Fibroblast of lung (primary cell): Measurements from ENCODE around the gene RPL23. TPM values are rescaled to one million over a fixed set of nuclear protein-coding genes. Genes with fewer than 3 reads are reported as not detected.

ENCODE experiments used
- DNase-seq, 2 donors: peaks; one replicate each; pipeline versions ENCODE4 v3.0.0 to v3.0.0-alpha.2; 2010; ENCODE audit warnings: low read depth in 2 of 2
- H2AFZ ChIP-seq: 2 replicates; pipeline ENCODE4 v1.5.1; 2012; ENCODE audit warnings: low read length, control low read depth, inconsistent platforms
- H3K27ac ChIP-seq: 2 replicates; pipeline ENCODE4 v1.5.1; 2011; ENCODE audit warnings: low read length, control low read depth; ENCODE audit not compliant: insufficient read depth
- H3K27me3 ChIP-seq: 2 replicates; pipeline ENCODE4 v1.5.1; 2011; ENCODE audit warnings: mild to moderate bottlenecking, low read length; ENCODE audit not compliant: control insufficient read depth, insufficient read depth
- H3K36me3 ChIP-seq: 2 replicates; pipeline ENCODE4 v1.5.1; 2011; ENCODE audit warnings: low read length; ENCODE audit not compliant: control insufficient read depth, insufficient read depth
- H3K4me1 ChIP-seq: 2 replicates; pipeline ENCODE4 v1.5.1; 2011; ENCODE audit warnings: low read length; ENCODE audit not compliant: control insufficient read depth, insufficient read depth; ENCODE audit errors: extremely low read depth
- H3K4me2 ChIP-seq: 2 replicates; pipeline ENCODE4 v1.5.1; 2011; ENCODE audit warnings: low read length, control low read depth; ENCODE audit not compliant: insufficient read depth; ENCODE audit errors: extremely low read depth
- H3K4me3 ChIP-seq, 4 experiments: fragments of 200-600 bp in 1 of 4; sonication (generic) in 1 of 4; replicated peaks in 1 of 4; 2 replicates each; pipeline ENCODE4 v1.5.1; 2011 to 2016; ENCODE audit warnings: low read length in 4 of 4, low read depth in 3 of 4, mild to moderate bottlenecking in 3 of 4, control low read depth in 2 of 4, inconsistent platforms in 1 of 4, mixed read lengths in 1 of 4; ENCODE audit not compliant: insufficient read depth in 1 of 4; ENCODE audit errors: control extremely low read depth in 1 of 4
- H3K79me2 ChIP-seq: 2 replicates; pipeline ENCODE4 v1.5.1; 2012; ENCODE audit warnings: mild to moderate bottlenecking, low read length, inconsistent platforms; ENCODE audit not compliant: control insufficient read depth, insufficient read depth
- H3K9ac ChIP-seq: 2 replicates; pipeline ENCODE4 v1.5.1; 2011; ENCODE audit warnings: mild to moderate bottlenecking, low read length, control low read depth; ENCODE audit not compliant: insufficient read depth
- H3K9me3 ChIP-seq: 2 replicates; pipeline ENCODE4 v1.5.1; 2012; ENCODE audit warnings: low read depth, low read length; ENCODE audit not compliant: control insufficient read depth, insufficient read depth
- H4K20me1 ChIP-seq: 2 replicates; pipeline ENCODE4 v1.5.1; 2011; ENCODE audit warnings: low read length; ENCODE audit not compliant: control insufficient read depth, insufficient read depth; ENCODE audit errors: extremely low read depth
- EZH2 ChIP-seq: IDR thresholded peaks from 2 replicates; pipeline ENCODE4 v1.5.1; 2012; ENCODE audit warnings: low read length, control low read depth, mild to moderate bottlenecking; ENCODE audit errors: missing control alignments
- polyA plus RNA-seq, 2 donors: library from polyadenylated mRNA; depleted of rRNA in 1 of 2; stranded (reverse) in 1 of 2; unstranded in 1 of 2; fragments of >200 nt; gene quantifications; 2 replicates each; pipeline ENCODE4 v1.2.1, GENCODE V29; 2011 to 2012; ENCODE audit warnings: missing spikeins in 1 of 2
- total RNA-seq: library from RNA; depleted of rRNA; stranded (reverse); fragments of >200 nt; gene quantifications from 2 replicates; pipeline ENCODE4 v1.2.1, GENCODE V29; 2014
- TF ChIP-seq, protein P1 (sequence below), 2 donors: IDR thresholded peaks in 1 of 2; conservative IDR thresholded peaks in 1 of 2; 1 replicate in 1 of 2; 2 replicates in 1 of 2; pipeline ENCODE4 v1.5.1; 2011 to 2012; ENCODE audit warnings: low read length in 2 of 2, control low read depth in 1 of 2, inconsistent platforms in 1 of 2, low read depth in 1 of 2, mild to moderate bottlenecking in 1 of 2

RPL23 gene
- total and polyA plus RNA-seq, 2 donors (not counting 1 experiment from before 2014, with no cell fraction given), result 1,552 to 2,693 TPM

GRCh38 chr17:38869526-38870258, 16.2 kb upstream of the RPL23 start, which contains the start of gene LASP1:
LASP1 (plus strand) TSS chr17:38870058; CDS start chr17:38870190, 132 bp downstream.
- Histone ChIP-seq H3K27me3 (no peaks in the 10 kb centered on the region), H3K36me3 (peaks cover 10% of the 10 kb centered on the region), H2AFZ (peak within 1 kb of the TSS; percentile 51), H4K20me1 (peaks cover 4% of the 10 kb centered on the region), H3K27ac (peak within 1 kb of the TSS; percentile 86), H3K4me1 (peaks cover 32% of the 10 kb centered on the region), H3K4me2 (peak within 1 kb of the TSS; percentile 99), H3K9ac (peak within 1 kb of the TSS; percentile 85), H3K79me2 (peaks cover 47% of the 10 kb centered on the region), H3K9me3 (no peaks in the 10 kb centered on the region), H3K4me3 (peak within 1 kb of the TSS; percentile 86 to 99 (median 96))
- DNase-seq, result peak; percentile 86
- TF ChIP-seq, protein P1, sequence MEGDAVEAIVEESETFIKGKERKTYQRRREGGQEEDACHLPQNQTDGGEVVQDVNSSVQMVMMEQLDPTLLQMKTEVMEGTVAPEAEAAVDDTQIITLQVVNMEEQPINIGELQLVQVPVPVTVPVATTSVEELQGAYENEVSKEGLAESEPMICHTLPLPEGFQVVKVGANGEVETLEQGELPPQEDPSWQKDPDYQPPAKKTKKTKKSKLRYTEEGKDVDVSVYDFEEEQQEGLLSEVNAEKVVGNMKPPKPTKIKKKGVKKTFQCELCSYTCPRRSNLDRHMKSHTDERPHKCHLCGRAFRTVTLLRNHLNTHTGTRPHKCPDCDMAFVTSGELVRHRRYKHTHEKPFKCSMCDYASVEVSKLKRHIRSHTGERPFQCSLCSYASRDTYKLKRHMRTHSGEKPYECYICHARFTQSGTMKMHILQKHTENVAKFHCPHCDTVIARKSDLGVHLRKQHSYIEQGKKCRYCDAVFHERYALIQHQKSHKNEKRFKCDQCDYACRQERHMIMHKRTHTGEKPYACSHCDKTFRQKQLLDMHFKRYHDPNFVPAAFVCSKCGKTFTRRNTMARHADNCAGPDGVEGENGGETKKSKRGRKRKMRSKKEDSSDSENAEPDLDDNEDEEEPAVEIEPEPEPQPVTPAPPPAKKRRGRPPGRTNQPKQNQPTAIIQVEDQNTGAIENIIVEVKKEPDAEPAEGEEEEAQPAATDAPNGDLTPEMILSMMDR (conservative IDR thresholded peaks at IDR 0.05 in 1 of 2, IDR thresholded peaks at IDR 0.05 in 1 of 2; ENCODE audit: low read depth in 1 of 2, low read length in 2 of 2), result no peak
- no peak for TF ChIP-seq EZH2

DNA sequence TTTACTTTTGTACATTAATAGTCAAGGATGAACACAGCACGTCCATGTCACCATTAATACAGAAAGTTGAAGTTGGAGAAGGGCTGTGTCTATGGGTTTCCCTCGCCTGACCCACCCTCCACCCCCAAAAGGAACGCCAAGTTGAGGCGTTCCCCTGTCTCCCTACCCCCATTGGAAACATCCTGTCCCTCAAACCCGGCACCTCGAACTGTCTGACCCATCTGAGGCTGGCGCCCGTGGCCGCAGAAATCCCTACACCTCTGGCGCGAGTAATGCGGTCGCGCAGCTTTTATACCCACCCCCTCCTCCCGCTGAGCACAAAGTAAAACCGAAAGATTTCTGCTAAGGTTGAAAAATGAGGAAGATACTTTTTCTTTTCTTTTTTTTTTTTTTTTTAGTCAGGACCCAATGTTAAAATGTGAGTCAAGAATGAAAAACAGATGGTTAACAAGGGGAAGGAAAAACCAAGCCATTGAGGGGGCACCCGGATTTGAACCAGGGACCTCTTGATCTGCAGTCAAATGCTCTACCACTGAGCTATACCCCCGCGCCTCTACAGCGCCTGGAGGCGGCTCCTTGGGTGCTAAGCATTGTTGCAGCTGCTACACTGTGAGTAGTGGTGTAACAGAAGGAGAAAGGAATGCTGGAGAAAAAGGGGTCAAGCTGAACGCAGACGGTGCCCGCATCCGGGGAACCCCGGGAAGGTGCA, 15.4 kb upstream of the RPL23 start:
- peak overlapping the region; percentile 81 for H3K27ac ChIP-seq
- peaks cover 4% of the 10 kb centered on the region for H4K20me1 ChIP-seq
- no peaks in the 10 kb centered on the region for H3K27me3 ChIP-seq
- TF ChIP-seq, protein P1 (conservative IDR thresholded peaks at IDR 0.05 in 1 of 2, IDR thresholded peaks at IDR 0.05 in 1 of 2; ENCODE audit: low read depth in 1 of 2, low read length in 2 of 2), result peak in 1 of 2 donors; percentile 21
- no peak for TF ChIP-seq EZH2
- H3K9me3 ChIP-seq, result no peaks in the 10 kb centered on the region
- H3K4me1 ChIP-seq, result peaks cover 26% of the 10 kb centered on the region
- peak overlapping the region; percentile 94 for H3K4me2 ChIP-seq
- peaks cover 9% of the 10 kb centered on the region for H3K36me3 ChIP-seq
- peak overlapping the region; percentile 51 for H2AFZ ChIP-seq
- DNase-seq, result peak; percentile 83 to 91
- peak overlapping the region; percentile 65 for H3K9ac ChIP-seq
- peaks cover 40% of the 10 kb centered on the region for H3K79me2 ChIP-seq
- H3K4me3 ChIP-seq, result peak overlapping the region; percentile 72 to 86 (median 76)
